Gastrocnemius medialis (tissue), 4 donors: Measurements from ENCODE around the gene RGS7BP. TPM values are rescaled to one million over a fixed set of nuclear protein-coding genes. Genes with fewer than 3 reads are reported as not detected.
A peak's percentile ranks its signal among the peaks of the same experiment; 100 is the strongest.

Experiments used
- ATAC-seq, 2 donors: fragments of 150-250 bp; one replicate each; pipeline ENCODE4 v1.9.1; 2016
- DNase-seq, 2 donors: peaks; one replicate each; pipeline ENCODE4 v3.0.0-alpha.2; 2019
- H3K27ac ChIP-seq, 4 donors: fragments of 200-600 bp; sonication (generic); 1 replicate in 1 of 4; 2 replicates in 3 of 4; pipeline ENCODE4 v1.5.1; 2016 to 2018; ENCODE audit warnings: mild to moderate bottlenecking in 2 of 4, moderate library complexity in 1 of 4
- H3K27me3 ChIP-seq, 3 donors: fragments of 200-600 bp; sonication (generic) in 2 of 3; 1 replicate in 1 of 3; 2 replicates in 2 of 3; pipeline versions ENCODE4 v1.5.1 to v1.6.0; 2016 to 2019; ENCODE audit warnings: mild to moderate bottlenecking in 1 of 3, moderate library complexity in 1 of 3
- H3K36me3 ChIP-seq, 2 donors: fragments of 200-600 bp; sonication (generic) in 1 of 2; one replicate each; pipeline ENCODE4 v1.5.1; 2017 to 2018
- H3K4me1 ChIP-seq, 2 donors: fragments of 200-600 bp; sonication (generic) in 1 of 2; one replicate each; pipeline ENCODE4 v1.5.1; 2016 to 2017; ENCODE audit warnings: mild to moderate bottlenecking in 2 of 2
- H3K4me3 ChIP-seq, 4 donors: fragments of 200-600 bp; sonication (generic) in 3 of 4; 1 replicate in 1 of 4; 2 replicates in 3 of 4; pipeline ENCODE4 v1.5.1; 2016 to 2019; ENCODE audit warnings: mild to moderate bottlenecking in 2 of 4
- H3K9me3 ChIP-seq, 3 donors: fragments of 200-600 bp; sonication (generic) in 2 of 3; 1 replicate in 1 of 3; 2 replicates in 2 of 3; pipeline ENCODE4 v1.5.1; 2016 to 2019
- POLR2A ChIP-seq, 2 donors: fragments of 450-650 bp; IDR thresholded peaks; one replicate each; pipeline ENCODE4 v1.6.1; 2017; ENCODE audit warnings: antibody characterized with exemption in 2 of 2, mild to moderate bottlenecking in 2 of 2, moderate library complexity in 2 of 2
- in situ Hi-C, 4 donors: fragments of 200-750 bp; cut with MboI; loops; one replicate each; pipeline versions ENCODE4 v1.15.0 to v1.8.0; 2017; ENCODE audit warnings: low sequenced_read_pairs in 4 of 4
- intact Hi-C: fragments of 100-400 bp; cut with DNase I; formaldehyde crosslinking; loops from one replicate; pipeline ENCODE4 v1.15.1; 2023; ENCODE audit warnings: low total_unique reads
- total RNA-seq, 4 donors: library from RNA; depleted of rRNA; stranded (reverse); fragments of >200 nt; gene quantifications; one replicate each; pipeline versions ENCODE4 v1.1.0 to v1.2.3, GENCODE V29; 2016
- TF ChIP-seq, protein P1 (sequence below), 5 experiments: fragments of 450-650 bp in 3 of 5; fragments of 200-600 bp in 2 of 5; sonication (generic) in 2 of 5; IDR thresholded peaks in 4 of 5; conservative IDR thresholded peaks in 1 of 5; 1 replicate in 4 of 5; 2 replicates in 1 of 5; pipeline ENCODE4 v1.5.1; 2016 to 2019; ENCODE audit warnings: antibody characterized with exemption in 5 of 5, mild to moderate bottlenecking in 3 of 5, moderate library complexity in 3 of 5

The RGS7BP gene
- under 1 TPM; 0.10 to 0.86 (median 0.47) TPM for total RNA-seq

DNA sequence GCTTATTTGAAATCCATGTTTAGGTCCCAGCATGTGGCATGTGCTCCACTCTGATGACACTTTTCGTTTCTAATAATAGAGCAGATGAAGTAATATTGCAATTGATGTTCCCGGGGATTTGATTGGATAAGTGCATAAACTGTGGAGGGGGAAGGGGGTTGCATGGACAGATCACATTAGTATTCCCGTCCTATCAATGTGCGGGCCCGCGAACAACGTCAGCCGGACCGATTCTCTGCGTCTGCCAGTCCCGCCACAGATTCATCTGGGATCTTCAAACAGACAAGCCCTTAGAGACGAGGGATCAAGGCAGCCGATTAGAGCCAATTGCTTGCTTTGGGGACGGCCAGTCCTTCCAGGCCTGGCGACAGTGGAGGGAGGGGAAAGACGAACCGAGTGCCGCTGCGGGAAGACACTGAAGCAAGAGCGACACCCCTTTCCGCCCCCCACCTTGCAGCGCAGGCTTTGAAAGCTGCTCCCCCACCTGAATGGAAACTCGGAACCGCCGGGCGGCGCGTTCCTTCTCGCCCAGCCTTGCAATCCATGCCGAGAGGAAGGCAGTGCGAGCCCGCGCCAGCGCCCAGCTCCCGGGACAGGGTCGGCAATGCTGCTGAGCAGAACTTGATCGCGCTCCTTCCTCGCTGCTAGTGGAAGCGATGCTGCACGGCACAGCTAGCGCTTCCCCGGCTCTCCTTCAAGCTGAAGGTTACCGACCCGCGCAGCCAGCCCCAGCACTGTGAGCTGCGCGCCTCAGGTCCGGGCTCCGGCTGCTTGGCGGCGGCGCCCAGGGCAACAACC, at the start of gene RGS7BP:
Gene RGS7BP (plus strand): TSS at position 247 of the 798 bp plus-strand sequence. CDS start 610 bp downstream, outside the sequence.
- Histone ChIP-seq H3K36me3 (no peaks in the 10 kb centered on the region), H3K4me1 (peaks cover 5 to 10% of the 10 kb centered on the region in 2 donors), H3K4me3 (peak within 1 kb of the TSS; percentile 55 to 65 (median 57)), H3K9me3 (no peaks in the 10 kb centered on the region), H3K27ac (peak within 1 kb of the TSS in 1 of 4 donors; percentile 19), H3K27me3 (peaks cover 0 to 3% (median 0%) of the 10 kb centered on the region in 3 donors)
- intact Hi-C loops (loop anchor here (2.0 to 10.0 kb wide), 2 partner anchors 89 to 107 kb away; no protein-coding TSS in a partner anchor), in situ Hi-C loops (no loop called here)
- DNase-seq (no peak), ATAC-seq (peak; percentile 39 to 55)
- no peak for TF ChIP-seq POLR2A (IDR thresholded peaks at IDR 0.05)
- TF ChIP-seq, protein P1, sequence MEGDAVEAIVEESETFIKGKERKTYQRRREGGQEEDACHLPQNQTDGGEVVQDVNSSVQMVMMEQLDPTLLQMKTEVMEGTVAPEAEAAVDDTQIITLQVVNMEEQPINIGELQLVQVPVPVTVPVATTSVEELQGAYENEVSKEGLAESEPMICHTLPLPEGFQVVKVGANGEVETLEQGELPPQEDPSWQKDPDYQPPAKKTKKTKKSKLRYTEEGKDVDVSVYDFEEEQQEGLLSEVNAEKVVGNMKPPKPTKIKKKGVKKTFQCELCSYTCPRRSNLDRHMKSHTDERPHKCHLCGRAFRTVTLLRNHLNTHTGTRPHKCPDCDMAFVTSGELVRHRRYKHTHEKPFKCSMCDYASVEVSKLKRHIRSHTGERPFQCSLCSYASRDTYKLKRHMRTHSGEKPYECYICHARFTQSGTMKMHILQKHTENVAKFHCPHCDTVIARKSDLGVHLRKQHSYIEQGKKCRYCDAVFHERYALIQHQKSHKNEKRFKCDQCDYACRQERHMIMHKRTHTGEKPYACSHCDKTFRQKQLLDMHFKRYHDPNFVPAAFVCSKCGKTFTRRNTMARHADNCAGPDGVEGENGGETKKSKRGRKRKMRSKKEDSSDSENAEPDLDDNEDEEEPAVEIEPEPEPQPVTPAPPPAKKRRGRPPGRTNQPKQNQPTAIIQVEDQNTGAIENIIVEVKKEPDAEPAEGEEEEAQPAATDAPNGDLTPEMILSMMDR (IDR thresholded peaks at IDR 0.05 in 4 of 5, conservative IDR thresholded peaks at IDR 0.05 in 1 of 5) = no peak

DNA sequence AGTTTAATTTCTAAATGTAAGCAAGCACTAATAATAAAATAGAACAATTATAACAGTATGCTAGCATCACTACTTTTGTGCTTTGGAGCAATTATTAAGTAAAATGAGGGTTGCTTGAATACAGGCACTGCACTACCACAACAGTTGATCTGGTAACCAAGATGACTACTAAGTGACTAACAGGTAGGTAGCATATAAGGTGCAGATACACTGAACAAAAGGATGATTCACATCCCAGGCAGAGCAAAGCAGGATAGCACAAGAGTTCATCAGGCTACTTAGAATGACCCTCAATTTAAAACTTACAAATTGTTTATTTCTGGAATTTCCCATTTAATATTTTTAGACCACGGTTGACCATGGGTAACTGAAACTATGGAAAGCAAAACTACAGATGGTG, 48.0 kb upstream of the RGS7BP start:
- TF ChIP-seq, protein P1 (IDR thresholded peaks at IDR 0.05 in 4 of 5, conservative IDR thresholded peaks at IDR 0.05 in 1 of 5) = no peak
- TF ChIP-seq POLR2A (IDR thresholded peaks at IDR 0.05) = no peak
- Histone ChIP-seq H3K36me3 (no peaks in the 10 kb centered on the region), H3K27ac (no peak overlapping the region), H3K4me3 (no peak overlapping the region), H3K27me3 (no peaks in the 10 kb centered on the region), H3K9me3 (peaks cover 0 to under 1% (median 0%) of the 10 kb centered on the region in 3 donors), H3K4me1 (no peaks in the 10 kb centered on the region)
- DNase-seq (no peak), ATAC-seq (no peak)
- intact Hi-C loops = no loop called here
- in situ Hi-C loops = no loop called here

DNA sequence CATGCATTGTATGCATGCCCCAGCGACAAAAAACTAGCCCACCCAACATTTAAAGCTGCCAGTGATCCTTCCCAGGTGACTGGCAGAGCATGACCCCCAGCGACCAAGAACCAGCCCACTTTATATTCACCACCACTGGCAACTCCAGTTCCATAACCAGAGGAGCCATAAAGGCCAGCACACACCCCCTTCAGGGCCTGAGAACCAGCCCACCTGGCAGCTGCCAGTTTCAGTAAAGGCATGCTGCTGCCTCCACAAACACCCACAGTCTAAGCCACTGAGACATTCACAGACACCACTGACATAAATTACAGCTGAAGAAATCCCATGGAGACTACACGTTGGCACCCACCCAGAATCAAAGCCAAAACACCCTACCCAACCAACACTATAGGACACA, 46.9 kb upstream of the RGS7BP start:
- H3K36me3 ChIP-seq = no peaks in the 10 kb centered on the region
- no peak overlapping the region for H3K27ac ChIP-seq
- no peaks in the 10 kb centered on the region for H3K27me3 ChIP-seq
- H3K4me1 ChIP-seq = no peaks in the 10 kb centered on the region
- ATAC-seq (no peak), DNase-seq (no peak)
- TF ChIP-seq, protein P1 (IDR thresholded peaks at IDR 0.05 in 4 of 5, conservative IDR thresholded peaks at IDR 0.05 in 1 of 5) = no peak
- TF ChIP-seq POLR2A (IDR thresholded peaks at IDR 0.05) = no peak
- peaks cover 0 to 2% (median 0%) of the 10 kb centered on the region in 3 donors for H3K9me3 ChIP-seq
- intact Hi-C loops (no loop called here), in situ Hi-C loops (no loop called here)
- no peak overlapping the region for H3K4me3 ChIP-seq

- Histone ChIP-seq H3K4me1 (no peaks in the 10 kb centered on the region), H3K27me3 (no peaks in the 10 kb centered on the region), H3K9me3 (peaks cover 0 to 2% (median 0%) of the 10 kb centered on the region in 3 donors), H3K27ac (no peak overlapping the region), H3K4me3 (no peak overlapping the region), H3K36me3 (no peaks in the 10 kb centered on the region)
- DNase-seq = no peak
- in situ Hi-C loops = no loop called here
- no peak for TF ChIP-seq POLR2A (IDR thresholded peaks at IDR 0.05)
- TF ChIP-seq, protein P1 (IDR thresholded peaks at IDR 0.05 in 4 of 5, conservative IDR thresholded peaks at IDR 0.05 in 1 of 5) = no peak
- intact Hi-C loops = no loop called here
- ATAC-seq = no peak
Measured at GRCh38 chr5:64462391-64462790, 43.4 kb upstream of the RGS7BP start.
